Ishikawa (cell line): ENCODE data around the gene STRN3.

Experiments
- CEBPB ChIP-seq: IDR thresholded peaks from 2 replicates; pipeline ENCODE4 v1.6.1; 2012
- CREB1 ChIP-seq: IDR thresholded peaks from 2 replicates; pipeline ENCODE4 v1.6.1; 2012; ENCODE audit warnings: low read depth
- EGR1 ChIP-seq: IDR thresholded peaks from 2 replicates; pipeline ENCODE4 v1.6.1; 2012
- EP300 ChIP-seq: IDR thresholded peaks from 2 replicates; pipeline ENCODE4 v1.6.1; 2012; ENCODE audit warnings: borderline replicate concordance
- FOXM1 ChIP-seq: IDR thresholded peaks from 2 replicates; pipeline ENCODE4 v1.6.1; 2012; ENCODE audit warnings: low read depth, borderline replicate concordance
- NFIC ChIP-seq: IDR thresholded peaks from 2 replicates; pipeline ENCODE4 v1.6.1; 2012
- RAD21 ChIP-seq: IDR thresholded peaks from 2 replicates; pipeline ENCODE4 v1.6.1; 2012; ENCODE audit warnings: low read depth
- TAF1 ChIP-seq: IDR thresholded peaks from 2 replicates; pipeline ENCODE4 v1.6.1; 2012; ENCODE audit warnings: low read depth, mild to moderate bottlenecking
- TCF12 ChIP-seq: IDR thresholded peaks from 2 replicates; pipeline ENCODE4 v1.6.1; 2012; ENCODE audit warnings: low read depth
- TEAD4 ChIP-seq: IDR thresholded peaks from 2 replicates; pipeline ENCODE4 v1.6.1; 2012
- YY1 ChIP-seq: IDR thresholded peaks from 2 replicates; pipeline ENCODE4 v1.6.1; 2012; ENCODE audit warnings: low read depth
- ZBTB7A ChIP-seq: IDR thresholded peaks from 2 replicates; pipeline ENCODE4 v1.6.1; 2012; ENCODE audit warnings: low read depth
- TF ChIP-seq, protein P1 (sequence below): IDR thresholded peaks from 2 replicates; pipeline ENCODE4 v1.6.1; 2012; ENCODE audit warnings: low read depth, mild to moderate bottlenecking
- TF ChIP-seq, protein P2 (sequence below): IDR thresholded peaks from 2 replicates; pipeline ENCODE4 v1.6.1; 2012
- TF ChIP-seq, protein P3 (sequence below): IDR thresholded peaks from 2 replicates; pipeline ENCODE4 v1.6.1; 2012

Gene STRN3

DNA sequence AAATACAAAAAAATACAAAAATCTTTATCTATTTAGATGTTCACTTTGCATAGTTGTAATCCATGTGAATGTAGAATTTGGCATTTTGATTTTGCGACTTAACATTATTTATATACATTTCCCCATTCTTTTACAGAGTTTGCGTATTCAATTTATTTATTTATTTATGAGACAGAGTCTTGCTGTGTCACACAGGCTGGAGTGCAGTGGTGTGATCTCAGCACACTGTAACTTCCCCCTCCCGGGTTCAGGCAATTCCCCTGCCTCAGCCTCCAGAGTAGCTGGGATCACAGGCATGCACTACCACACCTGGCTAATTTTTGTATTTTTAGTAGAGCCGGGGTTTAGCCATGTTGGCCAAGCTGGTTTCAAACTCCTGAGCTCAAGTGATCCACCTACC is 25.3 kb upstream of the STRN3 start:
- TF ChIP-seq TEAD4, result no peak
- TF ChIP-seq TCF12, result no peak
- no peak for TF ChIP-seq EP300
- TF ChIP-seq EGR1, result no peak
- no peak for TF ChIP-seq FOXM1
- no peak for TF ChIP-seq CEBPB
- no peak for TF ChIP-seq ZBTB7A
- TF ChIP-seq, protein P1, sequence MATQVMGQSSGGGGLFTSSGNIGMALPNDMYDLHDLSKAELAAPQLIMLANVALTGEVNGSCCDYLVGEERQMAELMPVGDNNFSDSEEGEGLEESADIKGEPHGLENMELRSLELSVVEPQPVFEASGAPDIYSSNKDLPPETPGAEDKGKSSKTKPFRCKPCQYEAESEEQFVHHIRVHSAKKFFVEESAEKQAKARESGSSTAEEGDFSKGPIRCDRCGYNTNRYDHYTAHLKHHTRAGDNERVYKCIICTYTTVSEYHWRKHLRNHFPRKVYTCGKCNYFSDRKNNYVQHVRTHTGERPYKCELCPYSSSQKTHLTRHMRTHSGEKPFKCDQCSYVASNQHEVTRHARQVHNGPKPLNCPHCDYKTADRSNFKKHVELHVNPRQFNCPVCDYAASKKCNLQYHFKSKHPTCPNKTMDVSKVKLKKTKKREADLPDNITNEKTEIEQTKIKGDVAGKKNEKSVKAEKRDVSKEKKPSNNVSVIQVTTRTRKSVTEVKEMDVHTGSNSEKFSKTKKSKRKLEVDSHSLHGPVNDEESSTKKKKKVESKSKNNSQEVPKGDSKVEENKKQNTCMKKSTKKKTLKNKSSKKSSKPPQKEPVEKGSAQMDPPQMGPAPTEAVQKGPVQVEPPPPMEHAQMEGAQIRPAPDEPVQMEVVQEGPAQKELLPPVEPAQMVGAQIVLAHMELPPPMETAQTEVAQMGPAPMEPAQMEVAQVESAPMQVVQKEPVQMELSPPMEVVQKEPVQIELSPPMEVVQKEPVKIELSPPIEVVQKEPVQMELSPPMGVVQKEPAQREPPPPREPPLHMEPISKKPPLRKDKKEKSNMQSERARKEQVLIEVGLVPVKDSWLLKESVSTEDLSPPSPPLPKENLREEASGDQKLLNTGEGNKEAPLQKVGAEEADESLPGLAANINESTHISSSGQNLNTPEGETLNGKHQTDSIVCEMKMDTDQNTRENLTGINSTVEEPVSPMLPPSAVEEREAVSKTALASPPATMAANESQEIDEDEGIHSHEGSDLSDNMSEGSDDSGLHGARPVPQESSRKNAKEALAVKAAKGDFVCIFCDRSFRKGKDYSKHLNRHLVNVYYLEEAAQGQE, result no peak

GRCh38 chr14:31051023-31051422 is 24.8 kb upstream of the STRN3 start:
- no peak for TF ChIP-seq EP300
- no peak for TF ChIP-seq RAD21
- no peak for TF ChIP-seq YY1
- no peak for TF ChIP-seq TEAD4
- no peak for TF ChIP-seq NFIC
- TF ChIP-seq, protein P1, result no peak
- TF ChIP-seq CEBPB, result no peak

GRCh38 chr14:31047503-31047902 is 21.3 kb upstream of the STRN3 start:
- TF ChIP-seq, protein P1, result no peak
- TF ChIP-seq CEBPB (no peak), TCF12 (no peak), RAD21 (no peak), FOXM1 (no peak), YY1 (no peak), CREB1 (no peak), TEAD4 (no peak), EP300 (no peak), TAF1 (no peak), EGR1 (no peak), ZBTB7A (no peak), NFIC (no peak)
- TF ChIP-seq, protein P2, sequence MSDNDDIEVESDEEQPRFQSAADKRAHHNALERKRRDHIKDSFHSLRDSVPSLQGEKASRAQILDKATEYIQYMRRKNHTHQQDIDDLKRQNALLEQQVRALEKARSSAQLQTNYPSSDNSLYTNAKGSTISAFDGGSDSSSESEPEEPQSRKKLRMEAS, result no peak
- TF ChIP-seq, protein P3, sequence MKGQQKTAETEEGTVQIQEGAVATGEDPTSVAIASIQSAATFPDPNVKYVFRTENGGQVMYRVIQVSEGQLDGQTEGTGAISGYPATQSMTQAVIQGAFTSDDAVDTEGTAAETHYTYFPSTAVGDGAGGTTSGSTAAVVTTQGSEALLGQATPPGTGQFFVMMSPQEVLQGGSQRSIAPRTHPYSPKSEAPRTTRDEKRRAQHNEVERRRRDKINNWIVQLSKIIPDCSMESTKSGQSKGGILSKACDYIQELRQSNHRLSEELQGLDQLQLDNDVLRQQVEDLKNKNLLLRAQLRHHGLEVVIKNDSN, result no peak

DNA sequence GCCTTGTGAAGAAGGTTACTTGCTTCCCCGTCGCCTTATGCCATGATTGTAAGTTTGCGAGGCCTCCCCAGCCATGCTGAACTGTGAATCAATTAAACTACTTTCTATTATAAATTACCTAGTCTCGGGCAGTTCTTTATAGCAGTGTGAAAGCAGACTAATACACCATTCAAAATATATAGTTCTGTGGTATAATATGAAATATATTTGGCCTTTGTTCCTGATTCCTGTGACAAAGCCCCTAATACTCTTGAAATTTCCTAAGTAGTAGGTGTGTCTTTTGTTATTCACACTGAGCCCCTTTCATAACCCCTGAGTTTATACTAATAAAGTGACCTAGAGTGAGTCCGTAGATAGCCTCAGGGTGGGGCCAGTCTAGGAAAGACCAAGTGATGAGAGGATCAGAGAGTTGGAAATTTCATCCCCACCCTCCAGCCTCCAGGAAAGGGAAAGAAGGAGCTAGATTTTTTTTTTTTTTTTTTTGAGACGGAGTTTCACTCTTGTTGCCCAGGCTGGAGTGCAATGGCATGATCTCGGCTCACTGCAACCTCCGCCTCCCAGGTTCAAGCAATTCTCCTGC is 19.4 kb upstream of the STRN3 start:
- no peak for TF ChIP-seq NFIC
- no peak for TF ChIP-seq ZBTB7A
- no peak for TF ChIP-seq CEBPB
- no peak for TF ChIP-seq RAD21
- TF ChIP-seq EGR1, result no peak
- TF ChIP-seq, protein P3, result no peak
- TF ChIP-seq EP300, result no peak
- no peak for TF ChIP-seq FOXM1
- TF ChIP-seq CREB1, result no peak
- TF ChIP-seq TCF12, result no peak
- TF ChIP-seq YY1, result no peak
- no peak for TF ChIP-seq TAF1
- TF ChIP-seq, protein P2, result no peak
- TF ChIP-seq, protein P1, result no peak
